Stimulated activated CD8-positive, alpha-beta memory T cell treated with anti-CD3 and anti-CD28 coated beads, Interleukin-12 subunit alpha, Interleukin-12 subunit beta, amount 100 ng/mL, for 1 hour (primary cell): ENCODE data around the gene EXOC2.
A peak's percentile ranks its signal among the peaks of the same experiment; 100 is the strongest.
"Not testable (repeated sequence)": the region's sequence is repeated elsewhere in the genome, so short reads cannot be mapped to it uniquely, and the experiment has no call there.

Experiments used
- DNase-seq: peaks from one replicate; pipeline ENCODE4 v3.0.0-alpha.2; 2020; ENCODE audit warnings: low read depth

The EXOC2 gene

DNA sequence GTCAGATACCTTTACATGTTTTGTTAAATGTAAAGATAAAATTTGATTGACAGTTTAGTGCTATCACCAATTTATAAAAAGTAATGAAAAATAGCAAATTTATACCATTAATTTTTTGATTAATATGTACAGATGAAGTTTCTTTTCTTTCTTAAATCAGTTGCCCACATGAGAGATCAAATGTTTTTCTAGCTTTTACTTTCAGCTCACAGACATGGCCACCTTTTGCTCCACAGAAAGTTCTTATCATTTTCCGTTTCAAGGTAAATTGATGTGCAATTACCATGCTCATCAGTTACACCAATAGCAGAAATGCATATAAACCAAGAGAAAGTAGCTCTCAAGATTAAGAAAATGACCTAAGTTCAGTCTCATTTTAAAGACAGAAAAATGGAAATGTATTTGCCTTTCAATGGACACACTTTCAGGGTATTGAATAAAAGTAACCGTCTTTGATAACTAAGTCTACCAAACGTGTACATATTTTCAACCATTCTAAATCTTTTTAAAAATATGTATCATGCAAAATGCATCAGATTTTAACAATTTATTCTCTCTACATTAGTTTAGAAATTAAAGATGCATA lies 16.6 kb upstream of the EXOC2 start:
- DNase-seq: no peak

DNA sequence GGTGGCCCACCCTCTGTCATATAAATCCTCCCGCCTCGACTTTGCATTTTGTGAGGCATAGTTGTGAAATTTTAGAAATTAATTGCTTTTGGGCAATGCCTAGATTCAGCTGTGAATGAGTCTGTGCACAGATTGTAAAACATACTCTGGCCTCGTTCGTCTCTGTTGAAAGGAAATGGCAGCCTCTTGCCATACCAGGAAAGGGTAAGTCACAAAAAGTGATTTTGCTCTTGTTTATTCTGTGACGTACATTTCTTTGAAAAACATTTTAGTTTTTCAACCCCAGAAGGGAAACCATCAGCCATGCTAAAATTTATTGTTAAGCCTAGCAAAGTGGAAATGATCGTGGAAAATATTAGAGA lies 15.3 kb upstream of the EXOC2 start:
- no peak for DNase-seq

DNA sequence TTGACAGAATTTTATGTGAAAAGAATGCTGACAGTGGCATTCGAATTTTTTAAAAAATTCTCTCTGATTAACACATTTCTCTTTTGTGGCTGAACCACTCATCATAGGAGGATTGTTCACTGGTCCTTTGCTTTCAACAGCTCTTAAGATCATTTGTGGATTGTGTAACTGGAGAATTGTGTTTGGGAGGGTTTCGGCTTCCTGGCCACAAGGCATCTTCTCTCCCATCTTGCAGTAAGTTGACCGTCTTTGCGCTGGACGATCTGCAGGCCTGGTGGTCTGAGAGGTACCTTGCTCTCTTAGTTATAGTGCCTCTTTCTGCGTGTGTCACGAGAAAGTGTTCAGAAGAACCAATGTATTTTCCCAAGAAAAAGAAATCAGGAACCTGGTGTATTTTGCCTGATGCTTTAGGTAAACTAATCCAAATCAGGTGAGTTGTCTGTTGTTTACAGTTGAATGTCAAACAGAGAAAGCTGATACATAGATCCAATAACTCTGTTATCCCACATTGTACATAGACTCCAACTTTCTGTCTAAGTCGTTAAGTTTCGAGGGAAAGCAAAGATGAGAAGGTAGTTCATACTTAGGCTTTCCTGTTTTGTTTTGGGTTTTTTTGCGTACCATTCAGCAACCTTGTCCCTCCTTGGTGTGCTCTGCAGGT lies 14.8 kb upstream of the EXOC2 start:
- DNase-seq: no peak

DNA sequence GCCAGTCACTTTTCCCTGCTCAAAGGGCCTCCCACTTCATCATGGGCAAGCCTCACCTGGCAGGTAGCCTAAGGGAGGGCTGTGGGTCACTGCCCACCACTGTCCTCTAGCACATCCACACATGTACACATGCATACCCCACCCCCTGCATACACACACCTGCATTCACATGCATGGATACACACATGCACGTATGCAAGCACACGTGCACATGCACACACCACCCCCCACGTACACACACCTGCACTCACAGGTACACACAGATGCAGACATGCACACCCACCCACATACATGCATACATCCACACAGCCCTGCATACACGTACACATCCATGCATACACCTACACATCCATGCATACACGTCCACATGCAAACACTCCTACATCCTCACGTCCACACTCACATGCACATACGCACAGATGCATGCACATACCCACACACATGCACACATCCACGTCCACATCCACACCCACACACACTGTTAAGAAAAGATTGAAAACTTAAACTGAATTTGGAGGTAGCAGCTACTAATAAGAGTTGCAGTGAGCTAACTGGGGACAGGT lies 14.0 kb upstream of the EXOC2 start:
- no peak for DNase-seq

DNA sequence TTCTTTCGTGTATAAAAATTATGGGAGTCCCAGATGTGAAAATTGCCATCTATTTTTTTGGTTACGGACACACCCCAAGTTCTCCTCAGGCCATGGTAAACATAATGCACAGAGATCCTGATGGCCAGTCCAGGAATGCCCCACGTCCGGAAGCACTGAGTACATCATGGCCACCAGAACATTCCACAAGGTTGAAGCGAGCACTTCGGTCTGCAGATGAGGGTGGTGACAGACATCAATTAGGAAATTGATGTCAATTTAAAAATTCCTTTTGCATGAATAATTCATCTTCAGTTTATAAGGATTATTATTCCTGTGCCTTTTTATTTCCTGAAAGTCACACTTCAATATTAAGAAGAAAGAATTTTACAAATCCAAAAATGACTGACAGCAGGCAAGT lies 13.2 kb upstream of the EXOC2 start:
- no peak for DNase-seq

DNA sequence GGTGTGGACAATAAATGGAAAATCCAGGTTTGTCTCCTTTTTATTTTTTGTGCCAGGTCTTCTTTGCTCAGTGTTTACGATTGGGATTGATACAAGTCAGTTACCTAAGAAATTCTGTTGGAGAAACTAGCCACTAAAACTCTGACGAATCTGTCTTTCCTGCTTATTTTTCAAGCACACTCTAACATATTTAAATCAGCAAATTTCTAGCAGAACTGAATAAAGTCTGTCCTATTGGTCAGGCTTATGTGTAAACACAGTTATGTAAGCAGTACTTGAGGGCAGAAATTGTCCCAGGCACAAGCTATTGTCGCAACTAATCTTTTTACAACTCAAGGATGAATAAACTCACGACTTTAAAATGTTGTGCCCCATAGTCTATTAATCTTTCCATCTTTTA lies 12.1 kb upstream of the EXOC2 start:
- DNase-seq: no peak

DNA sequence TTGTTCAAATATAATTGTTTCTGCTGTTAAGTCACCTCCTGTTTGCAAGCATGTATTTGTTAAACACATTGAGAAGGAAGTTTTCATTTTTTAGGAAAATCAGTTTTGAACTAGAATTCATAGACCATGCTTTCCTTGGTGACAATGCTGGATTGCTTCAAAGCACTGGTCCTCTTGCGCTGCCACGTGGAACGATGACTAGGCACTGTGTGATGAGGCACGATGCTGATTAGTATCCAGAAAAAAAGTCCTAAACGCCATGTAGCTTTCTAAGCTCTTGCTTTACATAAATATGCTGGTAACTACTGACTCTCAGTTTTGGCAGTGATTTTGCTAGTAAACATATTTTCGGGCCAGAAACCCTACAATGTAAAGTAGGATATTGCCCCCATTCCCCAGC lies 11.1 kb upstream of the EXOC2 start:
- no peak for DNase-seq

DNA sequence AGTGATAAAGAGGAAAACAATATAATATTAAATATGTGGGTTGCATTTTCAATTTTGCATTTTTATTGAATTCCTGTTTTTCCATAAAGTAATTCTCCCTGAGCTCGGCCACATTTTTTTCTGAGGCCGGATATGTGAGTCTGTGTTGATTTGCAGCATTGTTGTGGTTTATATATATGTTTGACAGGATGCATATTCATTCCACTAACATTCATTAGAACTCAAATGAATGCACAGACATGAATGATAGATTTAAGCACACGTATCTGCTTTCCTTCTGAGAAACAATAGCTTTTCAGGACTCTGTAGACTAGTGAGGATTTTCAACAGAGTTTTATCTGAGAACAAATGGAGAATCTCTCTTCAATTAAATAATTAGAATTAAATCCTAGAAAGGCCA lies 10.6 kb upstream of the EXOC2 start:
- DNase-seq: no peak

DNA sequence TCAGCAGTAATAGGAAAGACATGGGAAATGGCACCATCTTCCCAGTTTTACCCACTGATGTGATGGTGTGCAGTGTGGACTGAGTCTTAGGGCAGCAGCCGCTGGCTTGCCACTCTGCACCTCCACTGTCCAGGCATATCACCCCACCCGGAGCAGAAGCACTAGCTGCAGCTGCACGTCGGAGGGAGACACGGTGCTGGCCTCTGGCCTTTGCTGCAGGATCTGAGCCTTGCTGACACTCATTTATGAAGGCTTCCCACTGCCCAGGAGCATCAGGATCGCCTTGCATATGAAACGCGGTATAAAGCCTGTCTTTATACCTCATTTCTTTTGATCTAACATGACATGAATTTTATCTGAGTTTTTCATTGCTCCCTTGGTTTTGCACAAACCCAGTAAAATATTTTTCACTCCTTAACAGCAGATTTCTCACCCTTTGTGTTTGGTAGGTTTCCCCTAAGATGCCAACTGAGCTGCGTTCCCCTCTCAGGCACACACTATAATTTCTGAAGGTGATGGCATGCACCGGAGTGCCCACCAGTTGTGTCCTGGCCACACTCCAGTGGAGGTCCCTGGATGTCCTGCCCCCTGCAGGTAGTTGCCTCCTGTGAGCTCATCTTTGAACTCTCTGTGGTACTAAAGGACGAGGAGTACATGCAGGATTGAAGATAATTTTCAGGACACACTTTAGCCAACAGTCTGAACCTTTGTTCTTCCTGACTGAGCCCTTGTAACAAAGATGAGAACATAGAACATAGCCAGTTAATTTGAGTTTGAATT lies 9.0 kb upstream of the EXOC2 start:
- no peak for DNase-seq

DNA sequence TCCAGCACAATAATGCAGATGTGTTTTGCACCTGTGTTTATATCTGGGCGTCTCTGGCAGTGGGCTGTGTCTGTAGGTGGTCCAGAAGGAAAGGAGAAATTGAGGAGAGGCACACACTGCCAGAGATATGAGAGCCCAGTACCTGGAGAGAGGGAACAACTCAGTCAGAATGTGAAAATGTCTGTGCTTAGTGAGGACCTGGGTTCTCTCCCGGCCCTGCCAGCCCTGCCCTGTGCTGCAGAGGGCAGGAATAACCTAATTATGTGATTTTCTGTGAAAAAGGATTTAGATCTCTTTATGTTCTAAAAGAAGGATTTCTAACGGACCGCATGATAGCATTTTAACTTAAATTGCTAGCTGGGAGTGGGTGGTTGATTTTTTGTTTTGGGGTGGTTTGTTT lies 8.3 kb upstream of the EXOC2 start:
- no peak for DNase-seq

DNA sequence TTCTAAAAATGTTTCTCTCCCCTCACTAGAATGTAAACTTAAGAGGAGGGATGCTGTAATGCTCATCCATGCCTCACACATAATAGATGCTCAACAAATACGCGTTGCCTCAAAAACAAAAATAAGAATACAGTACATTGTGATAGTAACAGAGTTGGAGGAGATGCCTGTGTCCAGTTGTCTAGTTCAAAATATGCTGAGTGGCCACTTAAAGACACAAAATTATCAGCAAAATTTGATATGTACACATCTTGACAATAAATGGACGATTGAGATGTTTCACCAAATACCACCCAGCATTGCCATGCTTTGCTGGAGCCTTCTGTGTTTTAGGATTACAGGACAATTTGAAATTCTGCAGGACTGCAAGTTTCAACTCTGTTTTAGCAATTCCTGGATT lies 7.6 kb upstream of the EXOC2 start:
- DNase-seq: no peak

DNA sequence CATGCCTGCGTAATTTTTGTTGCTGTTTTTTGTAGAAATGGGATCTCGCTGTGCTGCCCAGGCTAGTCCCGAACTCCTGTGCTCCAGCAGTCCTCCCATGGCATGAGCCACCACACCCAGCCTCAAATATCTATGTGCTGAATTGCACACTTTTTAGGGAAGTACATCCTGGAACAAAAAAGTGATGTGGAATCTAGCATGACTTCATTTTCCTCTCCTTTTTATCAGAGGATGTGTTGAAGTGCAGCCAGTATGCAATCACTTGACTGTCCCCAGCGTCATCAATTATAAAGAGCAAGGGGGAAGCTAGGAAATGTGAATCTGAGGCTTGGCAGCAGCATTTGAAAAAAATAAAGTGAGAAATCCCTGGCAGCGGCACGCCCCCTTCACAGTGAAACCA lies 6.4 kb upstream of the EXOC2 start:
- no peak for DNase-seq

DNA sequence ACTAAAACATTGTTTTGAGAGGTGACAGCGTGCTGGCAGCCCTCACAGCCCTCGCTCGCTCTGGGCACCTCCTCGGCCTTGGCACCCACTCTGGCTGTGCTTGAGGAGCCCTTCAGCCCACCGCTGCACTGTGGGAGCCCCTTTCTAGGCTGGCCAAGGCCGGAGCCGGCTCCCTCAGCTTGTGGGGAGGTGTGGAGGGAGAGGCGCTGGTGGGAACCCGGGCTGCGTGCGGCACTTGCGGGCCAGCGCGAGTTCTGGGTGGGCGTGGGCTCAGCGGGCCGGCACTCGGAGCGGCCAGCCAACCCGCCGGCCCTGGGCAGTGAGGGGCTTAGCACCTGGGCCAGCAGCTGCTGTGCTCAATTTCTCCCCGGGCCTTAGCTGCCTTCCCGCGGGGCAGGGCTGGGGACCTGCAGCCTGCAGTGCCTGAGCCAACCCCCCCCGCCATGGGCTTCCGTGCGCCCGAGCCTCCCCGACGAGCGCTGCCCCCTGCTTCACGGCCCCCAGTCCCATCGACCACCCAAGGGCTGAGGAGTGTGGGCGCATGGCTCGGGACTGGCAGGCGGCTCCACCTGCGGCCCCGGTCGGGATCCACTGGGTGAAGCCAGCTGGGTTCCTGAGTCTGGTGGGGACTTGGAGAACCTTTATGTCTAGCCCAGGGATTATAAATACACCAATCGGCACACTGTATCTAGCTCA lies 1.6 kb upstream of the EXOC2 start:
- DNase-seq: not testable (repeated sequence)

DNA sequence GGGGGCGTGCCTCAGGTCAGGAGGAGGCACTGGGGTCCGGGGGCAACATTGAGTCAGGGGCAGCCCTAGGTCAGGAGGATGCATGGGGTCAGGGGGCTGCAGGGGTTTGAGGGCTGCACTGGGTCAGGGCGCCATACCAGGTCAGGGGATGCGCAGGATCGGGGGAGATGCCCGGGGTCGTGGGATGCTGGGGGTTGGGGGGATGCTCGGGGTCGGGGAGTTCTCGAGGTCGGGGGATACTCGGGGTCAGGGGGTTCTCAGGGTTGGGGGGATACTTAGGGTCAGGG lies 727 bp upstream of the EXOC2 start:
- no peak for DNase-seq

DNA sequence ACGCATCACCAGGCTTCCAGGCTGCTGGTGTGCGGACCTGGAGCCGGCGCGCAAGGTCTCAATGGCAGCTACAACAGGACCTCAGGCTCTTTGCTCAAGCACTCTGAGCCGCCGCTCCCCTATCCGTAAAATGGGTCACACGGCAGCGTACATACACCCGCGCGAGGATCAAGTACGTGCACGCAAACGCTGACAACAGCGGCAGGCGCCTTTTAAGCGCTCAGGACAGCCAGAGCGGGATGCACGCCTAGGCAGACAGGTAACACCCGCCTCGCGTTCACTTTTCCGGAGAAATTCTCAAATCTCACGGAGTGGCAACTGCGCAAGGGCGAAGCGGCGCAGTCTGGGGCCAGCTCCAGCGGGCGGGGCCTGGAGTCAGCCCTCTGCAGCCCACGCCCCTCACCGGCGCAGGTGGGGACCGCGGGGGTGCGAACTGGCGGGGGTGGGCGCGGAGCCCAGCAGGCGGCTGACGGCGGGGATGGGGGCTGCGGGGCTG lies 535 bp downstream of the EXOC2 start:
- peak; percentile 49 for DNase-seq

DNA sequence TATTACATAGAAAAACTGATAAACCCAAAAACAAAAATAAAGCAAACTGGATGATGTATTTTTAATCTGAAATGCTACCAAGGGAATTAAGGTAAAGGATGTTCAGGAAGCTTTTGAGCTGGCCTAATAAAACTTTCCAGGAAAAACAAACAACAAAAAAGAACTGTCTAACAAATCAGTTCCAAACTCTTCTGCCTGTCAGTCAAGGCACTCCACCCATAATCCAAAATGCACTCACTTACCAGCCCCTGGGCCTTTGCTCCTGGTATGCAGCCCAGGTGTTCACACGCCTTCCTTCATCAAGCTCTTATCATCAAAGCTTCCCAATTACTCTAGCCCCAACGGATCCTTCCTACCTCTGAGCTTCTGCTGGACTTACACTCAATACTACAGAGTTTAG lies 3.7 kb downstream of the EXOC2 start:
- DNase-seq: no peak

DNA sequence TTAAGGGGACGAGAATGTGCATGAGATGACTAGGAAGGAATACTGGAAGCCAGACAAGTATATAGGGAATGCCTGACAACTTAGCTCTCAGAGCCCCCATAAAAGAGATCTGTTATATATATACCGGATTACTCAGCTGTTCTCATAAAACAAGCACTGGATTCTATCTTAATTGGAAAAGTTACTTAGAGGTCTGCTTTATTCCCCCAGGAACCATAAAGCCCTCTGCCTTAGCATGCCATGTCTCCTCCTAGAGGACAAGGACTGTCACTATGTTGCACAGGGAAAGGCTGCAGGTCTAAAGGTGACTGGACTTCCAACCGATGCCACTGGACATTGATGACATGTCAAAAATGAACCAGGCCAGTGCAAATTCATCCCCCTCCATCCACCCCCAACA lies 6.4 kb downstream of the EXOC2 start:
- no peak for DNase-seq

DNA sequence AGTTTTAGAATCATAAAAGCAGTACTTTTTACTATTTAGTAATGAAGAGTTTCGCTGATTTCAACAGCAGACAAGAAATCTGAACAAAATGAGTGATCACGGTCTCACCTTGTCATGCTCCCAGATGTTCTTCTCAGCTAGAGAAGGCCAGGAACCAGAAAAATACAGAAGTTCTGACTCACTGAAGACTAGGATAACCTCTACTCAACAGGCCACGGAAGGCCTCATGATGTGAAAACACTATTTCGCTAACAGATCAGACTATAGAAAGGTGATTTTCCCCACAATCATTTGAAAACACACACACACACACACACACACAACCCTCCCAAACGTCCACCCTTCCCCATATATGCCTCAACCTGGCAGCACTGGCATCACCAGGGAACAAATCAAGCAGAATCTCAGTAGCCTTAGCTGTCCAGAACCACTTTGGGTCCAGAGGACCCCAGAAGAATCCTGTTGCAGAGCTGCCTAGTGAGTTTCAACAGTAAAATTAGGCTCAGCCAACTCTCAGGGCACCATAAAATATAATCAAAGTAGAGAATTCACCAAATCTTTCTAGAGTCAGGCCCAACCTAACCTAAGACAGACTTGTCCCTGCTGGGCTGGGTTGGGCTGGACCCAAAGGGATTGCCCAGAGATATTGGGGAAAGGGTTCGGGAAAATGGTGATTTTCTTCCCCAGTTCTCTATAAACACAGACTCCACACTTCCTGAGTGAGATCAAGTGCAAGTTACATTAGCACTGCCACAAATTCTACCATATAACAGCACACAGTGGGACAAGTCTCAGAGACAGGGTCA lies 7.9 kb downstream of the EXOC2 start:
- DNase-seq: no peak

DNA sequence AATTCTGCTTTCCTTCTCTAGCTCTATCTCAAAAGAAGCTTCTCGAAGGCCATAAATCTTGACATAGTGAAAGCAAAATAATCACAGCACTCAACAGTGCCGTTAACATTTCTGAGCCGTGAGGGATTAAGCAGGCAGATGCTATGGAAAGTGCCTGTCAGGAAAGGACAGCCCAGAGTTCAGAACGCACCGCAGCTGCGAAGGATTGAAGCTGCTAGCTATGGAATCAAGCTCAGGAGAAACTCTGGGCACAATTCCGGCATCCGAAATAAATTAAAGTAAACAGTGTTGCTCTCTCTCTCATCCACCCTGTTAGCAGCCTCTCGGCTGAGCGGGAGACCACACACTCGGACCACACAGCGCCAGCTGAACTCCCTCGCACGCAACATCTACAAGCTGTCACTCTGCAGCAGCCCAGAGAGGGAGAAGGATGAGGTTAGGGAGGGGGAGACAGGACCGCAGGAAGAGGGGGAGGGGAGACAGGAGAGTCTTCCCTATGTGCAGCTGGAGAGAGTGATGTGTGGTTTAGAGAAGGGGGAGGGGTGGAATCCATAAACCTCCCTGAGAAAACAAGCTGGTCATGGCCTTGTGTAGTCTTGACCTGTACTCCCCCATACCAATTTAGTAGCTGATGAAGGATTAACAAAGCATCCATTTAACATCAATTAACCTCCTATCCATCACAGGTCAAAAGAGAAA lies 9.0 kb downstream of the EXOC2 start:
- no peak for DNase-seq

DNA sequence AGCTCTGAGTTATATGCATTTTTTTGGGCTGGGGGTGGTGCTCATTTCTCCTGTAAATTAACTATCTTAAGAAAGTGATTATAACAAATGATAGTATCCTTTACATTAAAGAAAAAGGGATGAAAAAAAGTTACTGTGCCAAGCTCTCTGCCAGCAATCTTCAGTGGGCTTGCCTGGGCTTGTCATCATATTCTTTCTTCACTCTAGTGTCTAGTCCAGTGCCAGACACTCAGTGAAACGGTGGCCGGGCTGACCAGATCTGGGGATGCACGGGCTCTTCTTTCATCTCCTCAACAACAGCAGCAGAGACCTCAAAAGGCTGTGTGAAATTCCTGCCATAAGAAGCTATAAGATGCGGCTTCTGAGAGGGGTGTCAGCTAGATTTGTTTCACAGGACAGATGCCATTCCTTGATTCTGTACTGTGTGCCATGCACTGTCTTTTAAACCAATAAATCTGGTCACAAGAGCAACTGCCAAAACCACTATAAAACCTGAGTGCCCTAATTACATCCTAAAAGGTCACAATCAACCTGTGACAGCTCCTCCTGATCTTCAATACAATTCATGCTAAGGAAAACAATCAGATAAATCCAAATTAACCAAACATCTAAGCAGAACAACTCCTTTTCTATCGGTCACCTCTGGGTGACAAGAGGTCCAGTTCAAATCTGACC lies 12.1 kb downstream of the EXOC2 start:
- no peak for DNase-seq

DNA sequence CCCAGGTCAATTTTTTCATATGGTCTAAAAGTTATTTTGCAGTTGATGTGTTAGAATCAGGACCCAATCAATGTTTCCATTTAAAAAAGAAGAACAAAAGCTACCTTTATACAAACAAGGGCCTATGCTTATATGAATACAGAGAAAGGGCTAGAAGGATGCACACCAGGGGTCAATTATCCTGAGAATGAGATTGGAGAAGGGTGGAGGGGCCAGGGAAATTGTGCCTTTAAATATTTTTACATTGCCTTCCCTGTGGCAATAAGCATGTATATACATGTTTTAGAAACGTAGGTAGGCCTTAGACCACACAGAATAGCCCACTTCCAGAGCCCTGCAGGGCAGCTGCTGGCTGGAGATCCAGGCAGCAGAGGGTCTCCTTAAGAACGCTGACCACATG lies 12.7 kb downstream of the EXOC2 start:
- DNase-seq: no peak
